ENCODE data around the gene CELSR1. TPM values are rescaled to one million over a fixed set of nuclear protein-coding genes. Genes with fewer than 3 reads are reported as not detected.

CELSR1 gene
- total and polyA plus RNA-seq, 2 donors (not counting 1 experiment from before 2014, with no cell fraction given), result 0.07 to 1.8 TPM

DNA sequence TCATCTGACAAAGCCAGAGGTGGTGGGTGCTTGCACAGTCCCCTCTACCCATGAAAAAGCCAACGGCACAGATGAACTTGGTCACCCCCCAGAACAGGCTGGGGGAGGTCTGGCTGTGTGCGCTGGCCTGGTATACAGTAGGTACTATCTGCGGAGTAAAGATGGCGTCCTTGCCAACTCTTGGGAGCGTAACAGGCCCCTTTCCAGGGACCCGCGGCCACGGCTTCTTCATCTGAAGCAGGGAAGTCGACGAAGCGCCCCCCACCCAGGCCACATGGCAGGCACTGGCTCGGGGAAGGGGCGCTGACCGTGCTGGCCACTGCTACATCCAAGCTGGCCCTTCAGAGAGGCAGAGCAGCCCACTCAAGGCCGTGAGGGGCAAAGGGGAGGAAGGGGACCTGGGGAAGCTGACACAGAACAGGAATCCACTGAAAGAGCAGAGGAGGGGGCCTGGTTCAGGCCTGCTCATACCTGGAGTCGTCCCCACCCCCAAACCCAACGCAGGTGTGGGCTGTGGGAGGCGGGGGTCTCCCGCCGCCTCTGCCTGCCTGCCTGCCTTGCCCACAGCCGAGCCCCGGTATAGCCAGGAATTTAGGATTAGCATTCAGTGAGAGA is 75.7 kb downstream of the CELSR1 start:
- Histone ChIP-seq H3K4me3 (replicated peaks in 1 of 4; ENCODE audit: control extremely low read depth in 1 of 4, insufficient read depth in 1 of 4, low read depth in 3 of 4, low read length in 4 of 4) (no peak overlapping the region), H3K9me3 (ENCODE audit: control insufficient read depth, insufficient read depth, low read depth, low read length) (no peaks in the 10 kb centered on the region), H3K36me3 (ENCODE audit: control insufficient read depth, insufficient read depth, low read length) (no peaks in the 10 kb centered on the region), H3K79me2 (ENCODE audit: control insufficient read depth, insufficient read depth, low read length) (no peaks in the 10 kb centered on the region), H3K4me1 (ENCODE audit: control insufficient read depth, extremely low read depth, insufficient read depth, low read length) (no peaks in the 10 kb centered on the region), H2AFZ (ENCODE audit: low read length) (no peak overlapping the region), H4K20me1 (ENCODE audit: control insufficient read depth, extremely low read depth, insufficient read depth, low read length) (no peaks in the 10 kb centered on the region), H3K9ac (ENCODE audit: insufficient read depth, low read length) (no peak overlapping the region), H3K4me2 (ENCODE audit: extremely low read depth, insufficient read depth, low read length) (no peak overlapping the region), H3K27ac (ENCODE audit: insufficient read depth, low read length) (no peak overlapping the region), H3K27me3 (ENCODE audit: control insufficient read depth, insufficient read depth, low read length) (no peaks in the 10 kb centered on the region)
- TF ChIP-seq EZH2 (IDR thresholded peaks at IDR 0.05; ENCODE audit: low read length, missing control alignments), result no peak
- TF ChIP-seq, protein P1, sequence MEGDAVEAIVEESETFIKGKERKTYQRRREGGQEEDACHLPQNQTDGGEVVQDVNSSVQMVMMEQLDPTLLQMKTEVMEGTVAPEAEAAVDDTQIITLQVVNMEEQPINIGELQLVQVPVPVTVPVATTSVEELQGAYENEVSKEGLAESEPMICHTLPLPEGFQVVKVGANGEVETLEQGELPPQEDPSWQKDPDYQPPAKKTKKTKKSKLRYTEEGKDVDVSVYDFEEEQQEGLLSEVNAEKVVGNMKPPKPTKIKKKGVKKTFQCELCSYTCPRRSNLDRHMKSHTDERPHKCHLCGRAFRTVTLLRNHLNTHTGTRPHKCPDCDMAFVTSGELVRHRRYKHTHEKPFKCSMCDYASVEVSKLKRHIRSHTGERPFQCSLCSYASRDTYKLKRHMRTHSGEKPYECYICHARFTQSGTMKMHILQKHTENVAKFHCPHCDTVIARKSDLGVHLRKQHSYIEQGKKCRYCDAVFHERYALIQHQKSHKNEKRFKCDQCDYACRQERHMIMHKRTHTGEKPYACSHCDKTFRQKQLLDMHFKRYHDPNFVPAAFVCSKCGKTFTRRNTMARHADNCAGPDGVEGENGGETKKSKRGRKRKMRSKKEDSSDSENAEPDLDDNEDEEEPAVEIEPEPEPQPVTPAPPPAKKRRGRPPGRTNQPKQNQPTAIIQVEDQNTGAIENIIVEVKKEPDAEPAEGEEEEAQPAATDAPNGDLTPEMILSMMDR (conservative IDR thresholded peaks at IDR 0.05 in 1 of 2, IDR thresholded peaks at IDR 0.05 in 1 of 2; ENCODE audit: low read depth in 1 of 2, low read length in 2 of 2), result no peak
- DNase-seq (ENCODE audit: low read depth in 2 of 2), result no peak

- H2AFZ ChIP-seq (ENCODE audit: low read length), result no peak overlapping the region
- no peak for TF ChIP-seq EZH2 (IDR thresholded peaks at IDR 0.05; ENCODE audit: low read length, missing control alignments)
- TF ChIP-seq, protein P1 (conservative IDR thresholded peaks at IDR 0.05 in 1 of 2, IDR thresholded peaks at IDR 0.05 in 1 of 2; ENCODE audit: low read depth in 1 of 2, low read length in 2 of 2), result no peak
Observed at GRCh38 chr22:46460857-46461256, 76.6 kb downstream of the CELSR1 start.

DNA sequence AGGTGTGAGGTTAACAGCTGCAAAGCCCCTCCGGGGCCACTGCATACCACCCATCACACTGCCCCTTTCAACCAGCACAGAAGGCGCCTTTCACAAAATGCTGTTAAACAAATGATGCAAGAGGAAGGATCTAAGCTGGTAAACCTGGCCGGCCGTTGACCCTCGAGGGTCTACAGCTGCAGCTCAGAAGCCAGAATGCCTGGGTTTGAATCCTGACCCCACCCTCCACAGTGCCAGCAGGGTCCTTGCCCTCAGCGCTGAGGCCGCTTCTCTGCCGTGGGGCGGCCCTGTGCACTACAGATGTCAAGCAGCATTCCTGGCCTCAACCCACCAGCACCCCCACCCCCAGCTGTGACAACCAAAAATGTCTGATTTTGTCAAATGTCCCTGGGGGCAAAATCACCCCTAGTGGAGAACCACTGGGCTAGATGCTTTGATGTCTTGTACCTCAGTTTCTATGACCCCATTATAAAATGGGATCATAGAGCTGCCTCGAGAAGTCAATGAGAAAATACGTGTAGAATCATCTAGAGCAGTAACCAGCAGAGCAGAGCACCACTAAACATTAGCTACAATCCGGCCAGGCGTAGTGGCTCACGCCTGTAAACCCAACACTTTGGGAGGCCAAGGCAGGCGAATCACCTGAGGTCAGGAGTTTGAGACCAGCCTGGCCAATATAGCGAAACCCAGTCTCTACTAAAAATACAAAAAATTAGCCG is 77.9 kb downstream of the CELSR1 start:
- TF ChIP-seq, protein P1 (conservative IDR thresholded peaks at IDR 0.05 in 1 of 2, IDR thresholded peaks at IDR 0.05 in 1 of 2; ENCODE audit: low read depth in 1 of 2, low read length in 2 of 2), result no peak
- no peak for TF ChIP-seq EZH2 (IDR thresholded peaks at IDR 0.05; ENCODE audit: low read length, missing control alignments)
- Histone ChIP-seq H3K4me3 (replicated peaks in 1 of 4; ENCODE audit: control extremely low read depth in 1 of 4, insufficient read depth in 1 of 4, low read depth in 3 of 4, low read length in 4 of 4) (no peak overlapping the region), H3K27me3 (ENCODE audit: control insufficient read depth, insufficient read depth, low read length) (no peaks in the 10 kb centered on the region), H3K9me3 (ENCODE audit: control insufficient read depth, insufficient read depth, low read depth, low read length) (no peaks in the 10 kb centered on the region), H3K79me2 (ENCODE audit: control insufficient read depth, insufficient read depth, low read length) (no peaks in the 10 kb centered on the region), H3K4me1 (ENCODE audit: control insufficient read depth, extremely low read depth, insufficient read depth, low read length) (no peaks in the 10 kb centered on the region), H3K36me3 (ENCODE audit: control insufficient read depth, insufficient read depth, low read length) (no peaks in the 10 kb centered on the region), H3K4me2 (ENCODE audit: extremely low read depth, insufficient read depth, low read length) (no peak overlapping the region), H3K9ac (ENCODE audit: insufficient read depth, low read length) (no peak overlapping the region), H4K20me1 (ENCODE audit: control insufficient read depth, extremely low read depth, insufficient read depth, low read length) (no peaks in the 10 kb centered on the region), H2AFZ (ENCODE audit: low read length) (no peak overlapping the region), H3K27ac (ENCODE audit: insufficient read depth, low read length) (no peak overlapping the region)
- no peak for DNase-seq (ENCODE audit: low read depth in 2 of 2)

More at GRCh38 chr22:46460857-46461256, 76.6 kb downstream of the CELSR1 start:
- H3K4me2 ChIP-seq (ENCODE audit: extremely low read depth, insufficient read depth, low read length), result no peak overlapping the region
- H3K79me2 ChIP-seq (ENCODE audit: control insufficient read depth, insufficient read depth, low read length), result no peaks in the 10 kb centered on the region
- no peaks in the 10 kb centered on the region for H3K4me1 ChIP-seq (ENCODE audit: control insufficient read depth, extremely low read depth, insufficient read depth, low read length)
- H3K36me3 ChIP-seq (ENCODE audit: control insufficient read depth, insufficient read depth, low read length), result no peaks in the 10 kb centered on the region
- H4K20me1 ChIP-seq (ENCODE audit: control insufficient read depth, extremely low read depth, insufficient read depth, low read length), result no peaks in the 10 kb centered on the region
- H3K4me3 ChIP-seq (replicated peaks in 1 of 4; ENCODE audit: control extremely low read depth in 1 of 4, insufficient read depth in 1 of 4, low read depth in 3 of 4, low read length in 4 of 4), result no peak overlapping the region
- no peak overlapping the region for H3K9ac ChIP-seq (ENCODE audit: insufficient read depth, low read length)
- H3K9me3 ChIP-seq (ENCODE audit: control insufficient read depth, insufficient read depth, low read depth, low read length), result no peaks in the 10 kb centered on the region
- no peaks in the 10 kb centered on the region for H3K27me3 ChIP-seq (ENCODE audit: control insufficient read depth, insufficient read depth, low read length)
- no peak for DNase-seq (ENCODE audit: low read depth in 2 of 2)
- no peak overlapping the region for H3K27ac ChIP-seq (ENCODE audit: insufficient read depth, low read length)
